Measurements from ENCODE around the gene ABHD12.

The ABHD12 gene

DNA sequence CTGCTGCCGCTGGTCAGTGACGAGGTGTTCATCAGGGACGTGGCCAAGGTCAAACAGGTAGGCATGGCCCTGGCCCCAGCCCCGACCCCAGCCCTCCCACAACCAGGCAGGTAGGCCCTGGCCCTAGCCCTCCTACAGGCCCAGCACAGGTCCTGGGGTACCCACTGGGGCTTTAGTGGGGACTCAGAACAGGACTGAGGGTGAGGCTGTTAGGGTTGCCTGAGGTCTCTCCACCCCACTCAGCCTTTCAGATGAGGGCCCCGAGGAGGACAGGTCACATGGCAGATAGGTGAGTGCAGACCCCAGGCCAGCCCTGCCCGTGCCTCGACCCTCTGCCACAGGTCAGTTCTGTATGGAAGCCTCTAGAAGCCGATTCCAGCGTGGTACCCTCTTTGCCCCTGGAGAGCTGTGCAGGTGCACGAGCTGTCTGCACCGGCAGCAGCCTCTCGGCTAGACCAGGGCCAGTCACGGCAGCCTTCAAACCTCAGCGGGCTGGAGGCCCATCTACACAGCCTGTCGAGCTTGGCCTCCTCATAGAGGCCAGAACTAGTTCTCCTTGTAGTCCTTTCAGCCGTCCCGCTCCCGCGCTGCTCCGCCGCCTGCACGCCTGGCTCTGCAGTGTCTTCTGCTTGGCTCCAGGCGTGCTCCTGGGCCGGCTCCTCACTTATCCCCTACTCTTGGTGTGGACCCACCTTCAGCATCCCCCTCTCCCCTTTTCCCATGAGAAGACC lies 107.2 kb downstream of the ABHD12 start:
- Histone ChIP-seq H3K9ac (ENCODE audit: low read depth, low read length, poor library complexity) (no peak overlapping the region), H3K27me3 (ENCODE audit: control insufficient read depth in 3 of 3, insufficient read depth in 3 of 3, low read depth in 1 of 3, low read length in 3 of 3) (no peaks in the 10 kb centered on the region), H3K4ac (ENCODE audit: low read length) (no peak overlapping the region), H2BK120ac (ENCODE audit: low read depth, low read length) (no peak overlapping the region), H3K27ac (replicated peaks; ENCODE audit: low read length) (no peak overlapping the region), H3K18ac (ENCODE audit: low read length) (no peak overlapping the region), H3K23ac (ENCODE audit: low read depth, low read length, poor library complexity) (no peak overlapping the region), H3K4me3 (ENCODE audit: low read length in 2 of 2) (no peak overlapping the region), H2BK15ac (ENCODE audit: low read length) (no peak overlapping the region), H3K36me3 (replicated peaks in 1 of 2; ENCODE audit: control insufficient read depth in 2 of 2, insufficient read depth in 2 of 2, low read length in 2 of 2) (peaks cover 63 to 100% of the 10 kb centered on the region in 2 donors), H3K4me1 (ENCODE audit: control insufficient read depth in 2 of 2, insufficient read depth in 1 of 2, low read depth in 1 of 2, low read length in 2 of 2) (no peaks in the 10 kb centered on the region), H3K14ac (ENCODE audit: low read length) (no peak overlapping the region), H3K9me3 (replicated peaks in 1 of 2; ENCODE audit: control insufficient read depth in 2 of 2, insufficient read depth in 1 of 2, low read depth in 1 of 2, low read length in 2 of 2) (peaks cover 0 to 3% of the 10 kb centered on the region in 2 donors), H2AK5ac (ENCODE audit: low read depth, low read length) (no peak overlapping the region), H2BK12ac (ENCODE audit: low read length) (no peak overlapping the region), H3K79me1 (ENCODE audit: low read depth, low read length) (peaks cover 2% of the 10 kb centered on the region), H2AFZ (ENCODE audit: low read length) (no peak overlapping the region), H2BK5ac (ENCODE audit: low read length) (no peak overlapping the region), H4K8ac (ENCODE audit: low read depth, low read length) (no peak overlapping the region), H4K91ac (ENCODE audit: low read depth, low read length, poor library complexity) (no peak overlapping the region), H3K4me2 (ENCODE audit: insufficient read depth, low read length, poor library complexity, severe bottlenecking) (no peak overlapping the region)
- no CpG with 5 or more reads among the region's 24 CpGs for WGBS, 2 donors (ENCODE audit: extremely low coverage in 2 of 2, insufficient read length in 2 of 2, insufficient replicate concordance in 1 of 2)
- no peak for DNase-seq (ENCODE audit: low spot score)

DNA sequence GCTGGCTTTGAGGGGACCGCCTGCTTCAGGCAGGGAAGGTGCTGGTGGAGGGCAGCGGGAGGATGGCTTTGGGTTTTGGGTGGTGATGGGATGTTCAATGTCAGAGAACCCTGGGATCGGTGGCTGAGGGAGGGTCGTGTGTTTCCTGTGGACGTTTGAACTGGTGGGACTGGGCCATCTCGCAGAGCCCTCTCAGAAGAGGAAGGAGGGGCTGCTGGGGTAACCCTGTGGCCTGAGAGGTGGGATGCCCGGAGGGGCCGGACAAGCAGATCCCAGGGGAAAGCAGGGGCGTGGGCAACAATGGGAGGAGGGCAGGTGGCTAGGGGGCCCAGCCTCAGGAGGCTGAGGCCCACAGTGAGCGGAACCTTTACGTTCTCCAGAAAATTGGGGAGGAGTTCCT lies 107.8 kb downstream of the ABHD12 start:
- peaks cover 63 to 100% of the 10 kb centered on the region in 2 donors for H3K36me3 ChIP-seq (replicated peaks in 1 of 2; ENCODE audit: control insufficient read depth in 2 of 2, insufficient read depth in 2 of 2, low read length in 2 of 2)
- peaks cover 2% of the 10 kb centered on the region for H3K79me1 ChIP-seq (ENCODE audit: low read depth, low read length)
- no peak overlapping the region for H2AK5ac ChIP-seq (ENCODE audit: low read depth, low read length)
- H3K23ac ChIP-seq (ENCODE audit: low read depth, low read length, poor library complexity), result peak overlapping the region; percentile 35
- H3K4me3 ChIP-seq (ENCODE audit: low read length in 2 of 2), result peak overlapping the region in 1 of 2 donors; percentile 19
- no peak overlapping the region for H2BK12ac ChIP-seq (ENCODE audit: low read length)
- no peak overlapping the region for H3K4me2 ChIP-seq (ENCODE audit: insufficient read depth, low read length, poor library complexity, severe bottlenecking)
- H3K9ac ChIP-seq (ENCODE audit: low read depth, low read length, poor library complexity), result no peak overlapping the region
- no peak overlapping the region for H3K18ac ChIP-seq (ENCODE audit: low read length)
- H2BK15ac ChIP-seq (ENCODE audit: low read length), result no peak overlapping the region
- no peak overlapping the region for H3K14ac ChIP-seq (ENCODE audit: low read length)
- no CpG with 5 or more reads among the region's 11 CpGs for WGBS, 2 donors (ENCODE audit: extremely low coverage in 2 of 2, insufficient read length in 2 of 2, insufficient replicate concordance in 1 of 2)
- no peaks in the 10 kb centered on the region for H3K27me3 ChIP-seq (ENCODE audit: control insufficient read depth in 3 of 3, insufficient read depth in 3 of 3, low read depth in 1 of 3, low read length in 3 of 3)
- peaks cover 0 to 4% of the 10 kb centered on the region in 2 donors for H3K9me3 ChIP-seq (replicated peaks in 1 of 2; ENCODE audit: control insufficient read depth in 2 of 2, insufficient read depth in 1 of 2, low read depth in 1 of 2, low read length in 2 of 2)
- H4K91ac ChIP-seq (ENCODE audit: low read depth, low read length, poor library complexity), result no peak overlapping the region
- H2BK120ac ChIP-seq (ENCODE audit: low read depth, low read length), result no peak overlapping the region
- no peaks in the 10 kb centered on the region for H3K4me1 ChIP-seq (ENCODE audit: control insufficient read depth in 2 of 2, insufficient read depth in 1 of 2, low read depth in 1 of 2, low read length in 2 of 2)
- no peak for DNase-seq (ENCODE audit: low spot score)
- H2AFZ ChIP-seq (ENCODE audit: low read length), result no peak overlapping the region
- H4K8ac ChIP-seq (ENCODE audit: low read depth, low read length), result no peak overlapping the region
- H2BK5ac ChIP-seq (ENCODE audit: low read length), result no peak overlapping the region
- H3K4ac ChIP-seq (ENCODE audit: low read length), result no peak overlapping the region
- H3K27ac ChIP-seq (replicated peaks; ENCODE audit: low read length), result no peak overlapping the region

DNA sequence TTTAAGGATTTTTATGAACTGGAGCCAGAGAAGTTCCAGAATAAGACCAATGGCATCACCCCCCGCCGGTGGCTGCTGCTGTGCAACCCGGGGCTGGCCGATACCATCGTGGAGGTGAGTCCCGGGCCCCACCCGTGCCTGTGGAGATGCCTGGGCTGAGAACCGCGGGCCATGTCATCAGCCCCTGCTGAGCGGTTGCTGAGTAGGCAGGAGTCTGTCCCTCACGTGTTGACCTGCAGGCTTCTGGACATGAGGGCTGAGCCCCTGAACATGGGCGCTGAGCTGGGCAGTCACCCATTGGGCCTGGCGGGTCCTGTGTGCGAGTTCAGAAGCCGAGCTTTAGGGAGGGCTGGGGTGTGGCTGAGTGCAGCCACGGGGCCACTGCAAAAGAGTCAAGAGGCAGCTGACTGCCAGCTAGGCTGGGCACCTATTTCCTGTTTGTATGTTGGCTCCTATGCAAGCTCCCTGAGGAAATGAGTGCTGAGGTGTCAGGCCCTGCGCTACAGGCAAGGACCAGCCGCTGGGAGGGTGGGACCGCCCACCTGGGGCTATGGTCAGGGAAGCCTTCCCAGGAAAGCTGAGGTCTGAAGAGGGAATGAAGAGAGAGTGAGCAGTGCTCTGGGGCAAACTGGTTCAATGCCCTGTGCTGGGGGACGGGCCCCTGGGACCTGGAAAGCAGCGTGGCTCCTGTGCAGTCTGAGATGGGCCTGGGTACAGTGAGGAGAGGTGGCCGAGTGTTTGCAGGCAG lies 108.4 kb downstream of the ABHD12 start:
- Histone ChIP-seq H3K9me3 (replicated peaks in 1 of 2; ENCODE audit: control insufficient read depth in 2 of 2, insufficient read depth in 1 of 2, low read depth in 1 of 2, low read length in 2 of 2) (peaks cover 0 to 4% of the 10 kb centered on the region in 2 donors), H3K23ac (ENCODE audit: low read depth, low read length, poor library complexity) (peak overlapping the region; percentile 35), H2BK12ac (ENCODE audit: low read length) (no peak overlapping the region), H2BK15ac (ENCODE audit: low read length) (no peak overlapping the region), H3K4me1 (ENCODE audit: control insufficient read depth in 2 of 2, insufficient read depth in 1 of 2, low read depth in 1 of 2, low read length in 2 of 2) (no peaks in the 10 kb centered on the region), H2BK5ac (ENCODE audit: low read length) (no peak overlapping the region), H3K27ac (replicated peaks; ENCODE audit: low read length) (no peak overlapping the region), H4K8ac (ENCODE audit: low read depth, low read length) (no peak overlapping the region), H2AFZ (ENCODE audit: low read length) (no peak overlapping the region), H3K36me3 (replicated peaks in 1 of 2; ENCODE audit: control insufficient read depth in 2 of 2, insufficient read depth in 2 of 2, low read length in 2 of 2) (peaks cover 68 to 100% of the 10 kb centered on the region in 2 donors), H3K14ac (ENCODE audit: low read length) (no peak overlapping the region), H2AK5ac (ENCODE audit: low read depth, low read length) (no peak overlapping the region), H2BK120ac (ENCODE audit: low read depth, low read length) (no peak overlapping the region), H3K4ac (ENCODE audit: low read length) (no peak overlapping the region), H4K91ac (ENCODE audit: low read depth, low read length, poor library complexity) (no peak overlapping the region), H3K27me3 (ENCODE audit: control insufficient read depth in 3 of 3, insufficient read depth in 3 of 3, low read depth in 1 of 3, low read length in 3 of 3) (no peaks in the 10 kb centered on the region), H3K4me2 (ENCODE audit: insufficient read depth, low read length, poor library complexity, severe bottlenecking) (no peak overlapping the region), H3K79me1 (ENCODE audit: low read depth, low read length) (peaks cover 2% of the 10 kb centered on the region), H3K18ac (ENCODE audit: low read length) (no peak overlapping the region), H3K9ac (ENCODE audit: low read depth, low read length, poor library complexity) (no peak overlapping the region), H3K4me3 (ENCODE audit: low read length in 2 of 2) (peak overlapping the region in 1 of 2 donors; percentile 19)
- WGBS, 2 donors (ENCODE audit: extremely low coverage in 2 of 2, insufficient read length in 2 of 2, insufficient replicate concordance in 1 of 2), result no CpG with 5 or more reads among the region's 22 CpGs
- no peak for DNase-seq (ENCODE audit: low spot score)

DNA sequence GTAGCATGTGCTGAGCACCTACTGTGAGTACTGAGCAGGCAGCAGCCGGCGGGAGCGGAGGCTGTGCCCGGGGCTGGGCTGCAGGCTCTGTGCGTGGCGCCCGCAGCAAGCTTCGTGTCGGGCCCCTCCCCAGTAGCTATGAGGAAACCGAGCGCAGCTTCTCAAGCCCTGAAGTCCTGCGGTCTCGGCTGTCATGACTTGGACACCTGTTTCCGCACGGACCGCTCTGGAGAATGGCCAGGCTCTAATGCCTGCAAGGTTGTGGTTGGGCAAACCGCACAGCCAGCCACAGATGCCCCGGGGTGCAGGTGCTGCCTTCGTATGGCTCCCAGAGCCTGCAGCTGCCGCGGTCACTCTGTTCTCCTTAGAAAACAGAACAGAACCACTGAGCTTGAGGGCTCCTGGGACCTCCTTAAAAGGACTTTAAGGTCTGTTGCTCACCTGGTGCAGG lies 109.1 kb downstream of the ABHD12 start:
- no peaks in the 10 kb centered on the region for H3K27me3 ChIP-seq (ENCODE audit: control insufficient read depth in 3 of 3, insufficient read depth in 3 of 3, low read depth in 1 of 3, low read length in 3 of 3)
- no peak overlapping the region for H3K23ac ChIP-seq (ENCODE audit: low read depth, low read length, poor library complexity)
- no CpG with 5 or more reads among the region's 21 CpGs for WGBS, 2 donors (ENCODE audit: extremely low coverage in 2 of 2, insufficient read length in 2 of 2, insufficient replicate concordance in 1 of 2)
- no peak overlapping the region for H2BK120ac ChIP-seq (ENCODE audit: low read depth, low read length)
- no peak overlapping the region for H2BK12ac ChIP-seq (ENCODE audit: low read length)
- H3K9me3 ChIP-seq (replicated peaks in 1 of 2; ENCODE audit: control insufficient read depth in 2 of 2, insufficient read depth in 1 of 2, low read depth in 1 of 2, low read length in 2 of 2), result peaks cover 0 to 4% of the 10 kb centered on the region in 2 donors
- no peak overlapping the region for H2AK5ac ChIP-seq (ENCODE audit: low read depth, low read length)
- no peak overlapping the region for H3K14ac ChIP-seq (ENCODE audit: low read length)
- no peak for DNase-seq (ENCODE audit: low spot score)
- H3K4ac ChIP-seq (ENCODE audit: low read length), result no peak overlapping the region
- no peak overlapping the region for H3K9ac ChIP-seq (ENCODE audit: low read depth, low read length, poor library complexity)
- H3K79me1 ChIP-seq (ENCODE audit: low read depth, low read length), result peaks cover 4% of the 10 kb centered on the region
- no peak overlapping the region for H3K4me3 ChIP-seq (ENCODE audit: low read length in 2 of 2)
- no peak overlapping the region for H4K8ac ChIP-seq (ENCODE audit: low read depth, low read length)
- no peak overlapping the region for H2BK15ac ChIP-seq (ENCODE audit: low read length)
- no peak overlapping the region for H3K27ac ChIP-seq (replicated peaks; ENCODE audit: low read length)
- H3K4me2 ChIP-seq (ENCODE audit: insufficient read depth, low read length, poor library complexity, severe bottlenecking), result no peak overlapping the region
- H3K36me3 ChIP-seq (replicated peaks in 1 of 2; ENCODE audit: control insufficient read depth in 2 of 2, insufficient read depth in 2 of 2, low read length in 2 of 2), result peaks cover 74 to 100% of the 10 kb centered on the region in 2 donors
- H3K18ac ChIP-seq (ENCODE audit: low read length), result no peak overlapping the region
- no peaks in the 10 kb centered on the region for H3K4me1 ChIP-seq (ENCODE audit: control insufficient read depth in 2 of 2, insufficient read depth in 1 of 2, low read depth in 1 of 2, low read length in 2 of 2)
- no peak overlapping the region for H2BK5ac ChIP-seq (ENCODE audit: low read length)
- H4K91ac ChIP-seq (ENCODE audit: low read depth, low read length, poor library complexity), result no peak overlapping the region
- no peak overlapping the region for H2AFZ ChIP-seq (ENCODE audit: low read length)
